Measurements from ENCODE around the gene ITPR2. TPM values are rescaled to one million over a fixed set of nuclear protein-coding genes. Genes with fewer than 3 reads are reported as not detected.
"Not testable (repeated sequence)": the region's sequence is repeated elsewhere in the genome, so short reads cannot be mapped to it uniquely, and the experiment has no call there.

ITPR2 gene
- total RNA-seq, 1 donor: 19.2 TPM

- Histone ChIP-seq H3K79me2 (ENCODE audit: insufficient read depth, low read length) (no peaks in the 10 kb centered on the region), H3K4me2 (ENCODE audit: insufficient read depth, low read length) (no peak overlapping the region), H3K27ac (ENCODE audit: low read depth, low read length) (no peak overlapping the region), H3K27me3 (ENCODE audit: insufficient read depth, low read length) (no peaks in the 10 kb centered on the region), H2AFZ (ENCODE audit: low read length) (no peak overlapping the region), H3K4me1 (ENCODE audit: insufficient read depth, low read length) (no peaks in the 10 kb centered on the region), H4K20me1 (ENCODE audit: insufficient read depth, low read length) (no peaks in the 10 kb centered on the region), H3K4me3 (ENCODE audit: insufficient read depth, low read length) (no peak overlapping the region), H3K36me3 (ENCODE audit: insufficient read depth, low read length) (no peaks in the 10 kb centered on the region), H3K9me3 (ENCODE audit: low read depth, low read length) (no peaks in the 10 kb centered on the region)
- no peak for DNase-seq (ENCODE audit: insufficient read length, low spot score, missing footprints)
- TF ChIP-seq, protein P1, sequence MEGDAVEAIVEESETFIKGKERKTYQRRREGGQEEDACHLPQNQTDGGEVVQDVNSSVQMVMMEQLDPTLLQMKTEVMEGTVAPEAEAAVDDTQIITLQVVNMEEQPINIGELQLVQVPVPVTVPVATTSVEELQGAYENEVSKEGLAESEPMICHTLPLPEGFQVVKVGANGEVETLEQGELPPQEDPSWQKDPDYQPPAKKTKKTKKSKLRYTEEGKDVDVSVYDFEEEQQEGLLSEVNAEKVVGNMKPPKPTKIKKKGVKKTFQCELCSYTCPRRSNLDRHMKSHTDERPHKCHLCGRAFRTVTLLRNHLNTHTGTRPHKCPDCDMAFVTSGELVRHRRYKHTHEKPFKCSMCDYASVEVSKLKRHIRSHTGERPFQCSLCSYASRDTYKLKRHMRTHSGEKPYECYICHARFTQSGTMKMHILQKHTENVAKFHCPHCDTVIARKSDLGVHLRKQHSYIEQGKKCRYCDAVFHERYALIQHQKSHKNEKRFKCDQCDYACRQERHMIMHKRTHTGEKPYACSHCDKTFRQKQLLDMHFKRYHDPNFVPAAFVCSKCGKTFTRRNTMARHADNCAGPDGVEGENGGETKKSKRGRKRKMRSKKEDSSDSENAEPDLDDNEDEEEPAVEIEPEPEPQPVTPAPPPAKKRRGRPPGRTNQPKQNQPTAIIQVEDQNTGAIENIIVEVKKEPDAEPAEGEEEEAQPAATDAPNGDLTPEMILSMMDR (IDR thresholded peaks at IDR 0.05; ENCODE audit: extremely low read depth, low read depth, low read length): no peak
Observed at GRCh38 chr12:26761775-26762174, 71.2 kb downstream of the ITPR2 start.

DNA sequence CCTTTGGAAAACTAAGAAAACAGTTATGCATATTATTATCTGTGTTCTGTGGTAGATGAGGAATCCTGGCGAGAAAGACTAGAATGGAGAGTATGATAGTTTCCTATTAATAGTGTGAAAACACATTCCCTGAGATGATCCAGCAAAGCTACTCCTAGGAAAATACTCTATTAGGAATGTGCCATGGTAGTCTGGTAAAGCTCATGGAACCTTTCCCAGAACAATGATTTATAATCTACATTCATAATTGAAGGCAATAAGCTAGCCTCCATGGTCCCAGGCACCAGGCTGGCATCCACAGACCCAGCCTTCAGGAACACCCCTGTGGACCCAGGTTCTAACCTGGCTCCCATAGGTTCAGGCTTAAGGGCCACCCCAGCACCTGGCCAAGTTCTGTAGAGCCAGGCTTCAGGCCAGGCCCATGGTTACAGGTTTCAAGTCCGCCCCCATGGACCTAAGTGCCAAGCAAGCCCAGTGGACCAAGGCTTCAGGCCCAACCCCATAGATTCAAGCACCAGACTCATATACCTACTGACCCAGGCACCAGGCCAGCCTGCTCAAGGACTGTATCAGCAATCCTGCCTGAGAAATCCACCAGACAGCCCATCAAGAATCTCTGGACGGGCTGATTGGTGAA, 72.2 kb downstream of the ITPR2 start:
- DNase-seq (ENCODE audit: insufficient read length, low spot score, missing footprints): no peak

DNA sequence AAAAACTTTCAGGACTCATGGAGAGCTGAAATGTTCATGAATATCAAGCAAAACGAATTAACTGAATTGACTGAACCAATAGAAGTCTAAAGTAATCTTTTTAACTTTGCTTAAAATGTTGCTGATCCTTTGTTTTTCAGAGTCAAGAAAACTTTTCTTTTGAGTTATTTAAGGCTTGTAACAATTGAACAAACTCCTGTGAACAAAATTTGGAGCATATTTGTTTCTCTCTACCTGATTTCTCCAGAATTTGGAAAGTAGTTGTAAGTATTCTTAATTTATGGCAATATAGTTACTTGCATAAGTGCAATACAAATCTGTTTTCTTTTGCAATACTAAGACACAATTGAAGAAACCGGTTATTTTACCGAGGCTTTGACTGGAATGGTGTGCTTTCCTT, 77.6 kb downstream of the ITPR2 start:
- H3K4me2 ChIP-seq (ENCODE audit: insufficient read depth, low read length); H3K27ac ChIP-seq (ENCODE audit: low read depth, low read length); H3K4me1 ChIP-seq (ENCODE audit: insufficient read depth, low read length); H3K36me3 ChIP-seq (ENCODE audit: insufficient read depth, low read length); H3K27me3 ChIP-seq (ENCODE audit: insufficient read depth, low read length); H2AFZ ChIP-seq (ENCODE audit: low read length); H3K79me2 ChIP-seq (ENCODE audit: insufficient read depth, low read length); H3K9me3 ChIP-seq (ENCODE audit: low read depth, low read length); H4K20me1 ChIP-seq (ENCODE audit: insufficient read depth, low read length); DNase-seq (ENCODE audit: insufficient read length, low spot score, missing footprints); H3K4me3 ChIP-seq (ENCODE audit: insufficient read depth, low read length): not testable (repeated sequence)

More for the DNA sequence above, 72.2 kb downstream of the ITPR2 start:
- TF ChIP-seq, protein P1 (IDR thresholded peaks at IDR 0.05; ENCODE audit: extremely low read depth, low read depth, low read length): no peak
- H3K27ac ChIP-seq (ENCODE audit: low read depth, low read length): no peak overlapping the region
- no peaks in the 10 kb centered on the region for H3K9me3 ChIP-seq (ENCODE audit: low read depth, low read length)
- no peak overlapping the region for H3K4me3 ChIP-seq (ENCODE audit: insufficient read depth, low read length)
- H2AFZ ChIP-seq (ENCODE audit: low read length): no peak overlapping the region
- H3K36me3 ChIP-seq (ENCODE audit: insufficient read depth, low read length): no peaks in the 10 kb centered on the region
- no peak overlapping the region for H3K4me2 ChIP-seq (ENCODE audit: insufficient read depth, low read length)
- H3K4me1 ChIP-seq (ENCODE audit: insufficient read depth, low read length): no peaks in the 10 kb centered on the region
- no peaks in the 10 kb centered on the region for H4K20me1 ChIP-seq (ENCODE audit: insufficient read depth, low read length)
- H3K79me2 ChIP-seq (ENCODE audit: insufficient read depth, low read length): no peaks in the 10 kb centered on the region
- no peaks in the 10 kb centered on the region for H3K27me3 ChIP-seq (ENCODE audit: insufficient read depth, low read length)

- no peaks in the 10 kb centered on the region for H3K27me3 ChIP-seq (ENCODE audit: insufficient read depth, low read length)
- DNase-seq (ENCODE audit: insufficient read length, low spot score, missing footprints): no peak
- no peaks in the 10 kb centered on the region for H3K36me3 ChIP-seq (ENCODE audit: insufficient read depth, low read length)
- no peak overlapping the region for H3K27ac ChIP-seq (ENCODE audit: low read depth, low read length)
- peaks cover 3% of the 10 kb centered on the region for H3K4me1 ChIP-seq (ENCODE audit: insufficient read depth, low read length)
- H3K4me3 ChIP-seq (ENCODE audit: insufficient read depth, low read length): no peak overlapping the region
- H3K79me2 ChIP-seq (ENCODE audit: insufficient read depth, low read length): no peaks in the 10 kb centered on the region
- no peak overlapping the region for H2AFZ ChIP-seq (ENCODE audit: low read length)
- TF ChIP-seq, protein P1 (IDR thresholded peaks at IDR 0.05; ENCODE audit: extremely low read depth, low read depth, low read length): no peak
- H3K9me3 ChIP-seq (ENCODE audit: low read depth, low read length): no peaks in the 10 kb centered on the region
- no peaks in the 10 kb centered on the region for H4K20me1 ChIP-seq (ENCODE audit: insufficient read depth, low read length)
- H3K4me2 ChIP-seq (ENCODE audit: insufficient read depth, low read length): no peak overlapping the region
Observed at GRCh38 chr12:26754148-26754547, 78.8 kb downstream of the ITPR2 start.
